ENCODE measurements around the gene TMEM140.

The TMEM140 gene

GRCh38 chr7:135199439-135199838, 51.6 kb downstream of the TMEM140 start:
- no peak overlapping the region for H3K4me3 ChIP-seq (ENCODE audit: low read depth, low read length)
- no peak for TF ChIP-seq CTCF (IDR thresholded peaks at IDR 0.05; ENCODE audit: low read depth, low read length, missing control alignments)
- DNase-seq (ENCODE audit: low read depth) = no peak

GRCh38 chr7:135200821-135201331, 53.0 kb downstream of the TMEM140 start:
- no peak for DNase-seq (ENCODE audit: low read depth)
- no peak for TF ChIP-seq CTCF (IDR thresholded peaks at IDR 0.05; ENCODE audit: low read depth, low read length, missing control alignments)
- no peak overlapping the region for H3K4me3 ChIP-seq (ENCODE audit: low read depth, low read length)

- no peak for DNase-seq (ENCODE audit: low read depth)
- no peak overlapping the region for H3K4me3 ChIP-seq (ENCODE audit: low read depth, low read length)
- no peak for TF ChIP-seq CTCF (IDR thresholded peaks at IDR 0.05; ENCODE audit: low read depth, low read length, missing control alignments)
Observed at GRCh38 chr7:135201350-135201749, 53.5 kb downstream of the TMEM140 start.

- DNase-seq (ENCODE audit: low read depth) = no peak
- no peak for TF ChIP-seq CTCF (IDR thresholded peaks at IDR 0.05; ENCODE audit: low read depth, low read length, missing control alignments)
- no peak overlapping the region for H3K4me3 ChIP-seq (ENCODE audit: low read depth, low read length)
Observed at GRCh38 chr7:135204341-135204749, 56.5 kb downstream of the TMEM140 start.

- H3K4me3 ChIP-seq (ENCODE audit: low read depth, low read length) = no peak overlapping the region
- no peak for DNase-seq (ENCODE audit: low read depth)
- TF ChIP-seq CTCF (IDR thresholded peaks at IDR 0.05; ENCODE audit: low read depth, low read length, missing control alignments) = no peak
Observed at GRCh38 chr7:135204876-135205275, 57.0 kb downstream of the TMEM140 start.

GRCh38 chr7:135205850-135206249, 58.0 kb downstream of the TMEM140 start:
- no peak for DNase-seq (ENCODE audit: low read depth)
- no peak overlapping the region for H3K4me3 ChIP-seq (ENCODE audit: low read depth, low read length)
- TF ChIP-seq CTCF (IDR thresholded peaks at IDR 0.05; ENCODE audit: low read depth, low read length, missing control alignments) = no peak

GRCh38 chr7:135206941-135207391, 59.1 kb downstream of the TMEM140 start:
- no peak for TF ChIP-seq CTCF (IDR thresholded peaks at IDR 0.05; ENCODE audit: low read depth, low read length, missing control alignments)
- peak overlapping the region; percentile 5; the same call in 1 of the 2 replicates for H3K4me3 ChIP-seq (ENCODE audit: low read depth, low read length)
- DNase-seq (ENCODE audit: low read depth) = peak; percentile 60

All from GM12864 (cell line).